HepG2 (cell line): Measurements from ENCODE around the gene FAM219A. TPM values are rescaled to one million over a fixed set of nuclear protein-coding genes. Genes with fewer than 3 reads are reported as not detected.
A peak's percentile ranks its signal among the peaks of the same experiment; 100 is the strongest.

Experiments
- ATAC-seq: fragments of 200-7000 bp; cut with Tn5 transposase; 3 replicates; pipeline ENCODE4 v1.9.1; 2020; ENCODE audit warnings: mild to moderate bottlenecking, moderate library complexity
- BruUV-seq: library from RNA; stranded (reverse); fragments of 400-500 nt; replicated peaks from 2 replicates; lab custom pipeline; 2021; lab: Mats Ljungman, UMichigan
- CTCF ChIA-PET: fragments of 300-600 bp; formaldehyde crosslinking; extraction: SDS; loops from one replicate; lab custom pipeline; 2021; ENCODE audit warnings: low total read pairs, inconsistent platforms, low intra/inter-chr PET ratio; lab: Yijun Ruan, JAX
- POLR2A ChIA-PET: fragments of 350-600 bp; sonication (Branson Sonifier 250); formaldehyde crosslinking; loops from one replicate; lab custom pipeline; 2020; ENCODE audit warnings: antibody characterized with exemption, inconsistent platforms; lab: Yijun Ruan, JAX
- DNase-seq: peaks from one replicate; pipeline ENCODE4 v3.0.0-alpha.2; 2015; ENCODE audit warnings: low spot score
- FAIRE-seq: peaks from 3 replicates; lab custom pipeline; 2011; peaks lifted over from hg19 to GRCh38; lab: Jason Lieb, UNC
- H2AFZ ChIP-seq: one replicate; pipeline ENCODE4 v1.6.1; 2011; ENCODE audit warnings: low read length, inconsistent platforms
- H3K27ac ChIP-seq: fragments of 300-600 bp; 3 replicates; pipeline ENCODE4 v1.8.0; 2011; ENCODE audit warnings: mixed run types, mild to moderate bottlenecking, mixed read lengths, low read length, inconsistent platforms; ENCODE audit not compliant: insufficient read depth; ENCODE audit errors: extremely low read length
- H3K27me3 ChIP-seq, 2 experiments: fragments of 200-600 bp in 1 of 2; 2 replicates in 1 of 2; 3 replicates in 1 of 2; pipeline versions ENCODE4 v1.6.0 to v1.8.0; 2011; ENCODE audit warnings: low read length in 2 of 2, mild to moderate bottlenecking in 2 of 2, moderate library complexity in 2 of 2, inconsistent platforms in 1 of 2; ENCODE audit not compliant: insufficient read depth in 2 of 2, control insufficient read depth in 1 of 2
- H3K36me3 ChIP-seq, 2 experiments: fragments of 200-600 bp in 1 of 2; replicated peaks in 1 of 2; 2 replicates in 1 of 2; 3 replicates in 1 of 2; pipeline versions ENCODE4 v1.5.1 to v1.8.0; 2011; ENCODE audit warnings: low read length in 2 of 2, inconsistent platforms in 1 of 2; ENCODE audit not compliant: insufficient read depth in 2 of 2, control insufficient read depth in 1 of 2
- H3K4me1 ChIP-seq: 2 replicates; pipeline ENCODE4 v1.5.1; 2012; ENCODE audit warnings: low read length, inconsistent platforms; ENCODE audit not compliant: insufficient read depth
- H3K4me2 ChIP-seq: 2 replicates; pipeline ENCODE4 v1.6.0; 2011; ENCODE audit warnings: low read depth, low read length, inconsistent platforms
- H3K4me3 ChIP-seq, 3 experiments: fragments of 200-600 bp in 1 of 3; sonication (generic), shearing (Covaris generic) in 1 of 3; replicated peaks in 1 of 3; 2 replicates each; pipeline ENCODE4 v1.5.1; 2011 to 2016; ENCODE audit warnings: low read length in 3 of 3, inconsistent platforms in 2 of 3, low read depth in 2 of 3, mild to moderate bottlenecking in 2 of 3, control low read depth in 1 of 3, mixed read lengths in 1 of 3; ENCODE audit not compliant: insufficient read depth in 1 of 3
- H3K79me2 ChIP-seq: one replicate; pipeline ENCODE4 v1.6.1; 2011; ENCODE audit warnings: low read length, inconsistent platforms; ENCODE audit not compliant: insufficient read depth
- H3K9ac ChIP-seq: 2 replicates; pipeline ENCODE4 v1.6.0; 2011; ENCODE audit warnings: mild to moderate bottlenecking, low read depth, low read length, inconsistent platforms; ENCODE audit not compliant: insufficient read depth
- H3K9me3 ChIP-seq: 2 replicates; pipeline ENCODE4 v1.5.1; 2012; ENCODE audit warnings: mild to moderate bottlenecking, low read length
- H4K20me1 ChIP-seq: 2 replicates; pipeline ENCODE4 v1.6.0; 2011; ENCODE audit warnings: inconsistent platforms, mild to moderate bottlenecking, low read length, moderate library complexity; ENCODE audit not compliant: insufficient read depth
- CHCHD3 ChIP-seq: sonication (generic); formaldehyde crosslinking; IDR thresholded peaks from 2 replicates; pipeline ENCODE4 v1.8.0; 2022; ENCODE audit warnings: mild to moderate bottlenecking, missing genetic modification reagents, moderate library complexity
- GATAD2A ChIP-seq: IDR thresholded peaks from 2 replicates; pipeline ENCODE4 v1.6.1; 2016
- KAT7 ChIP-seq: IDR thresholded peaks from 2 replicates; pipeline ENCODE4 v1.6.1; 2018; ENCODE audit warnings: borderline replicate concordance, missing compliant biosample characterization
- KMT2A ChIP-seq: sonication (generic); formaldehyde crosslinking; IDR thresholded peaks from 2 replicates; pipeline ENCODE4 v1.4.0; 2020; ENCODE audit warnings: missing genetic modification reagents
- MTF2 ChIP-seq: sonication (generic); formaldehyde crosslinking; IDR thresholded peaks from 2 replicates; pipeline ENCODE4 v1.5.0; 2020; ENCODE audit warnings: missing genetic modification reagents, borderline replicate concordance
- PHF8 ChIP-seq: sonication (generic); formaldehyde crosslinking; IDR thresholded peaks from 2 replicates; pipeline ENCODE4 v1.5.0; 2020; ENCODE audit warnings: missing genetic modification reagents
- POLR2A ChIP-seq, 2 experiments: IDR thresholded peaks; 2 replicates each; pipeline ENCODE4 v1.6.1; 2011; ENCODE audit warnings: low read depth in 2 of 2, low read length in 2 of 2, mild to moderate bottlenecking in 1 of 2, moderate library complexity in 1 of 2; ENCODE audit not compliant: insufficient read depth in 1 of 2
- RBFOX2 ChIP-seq: fragments of 200-400 bp; formaldehyde crosslinking; IDR thresholded peaks from 2 replicates; pipeline ENCODE4 v1.6.1; 2017; ENCODE audit warnings: low read depth, mild to moderate bottlenecking, low read length
- SAFB2 ChIP-seq: sonication (generic); formaldehyde crosslinking; IDR thresholded peaks from 2 replicates; pipeline ENCODE4 v1.5.1; 2020; ENCODE audit warnings: missing genetic modification reagents, low read depth, mild to moderate bottlenecking, borderline replicate concordance
- SIX1 ChIP-seq: sonication (generic); formaldehyde crosslinking; IDR thresholded peaks from 2 replicates; pipeline ENCODE4 v1.4.0; 2020; ENCODE audit warnings: missing genetic modification reagents, borderline replicate concordance
- SKI ChIP-seq: fragments of 450-650 bp; IDR thresholded peaks from one replicate; pipeline ENCODE4 v1.6.1; 2018; ENCODE audit warnings: mild to moderate bottlenecking; ENCODE audit not compliant: partially characterized antibody
- SUZ12 ChIP-seq: fragments of 150-350 bp; IDR thresholded peaks from 2 replicates; pipeline ENCODE4 v1.6.1; 2014; ENCODE audit warnings: low read depth, low read length
- ZFP36 ChIP-seq: fragments of 150-350 bp; IDR thresholded peaks from 2 replicates; pipeline ENCODE4 v1.6.1; 2018; ENCODE audit warnings: borderline replicate concordance, low read length, low read depth; ENCODE audit not compliant: partially characterized antibody
- ZNF274 ChIP-seq: sonication (generic); formaldehyde crosslinking; IDR thresholded peaks from 2 replicates; pipeline ENCODE4 v1.5.1; 2020; ENCODE audit warnings: mild to moderate bottlenecking, missing genetic modification reagents
- ZNF34 ChIP-seq: sonication (generic); formaldehyde crosslinking; IDR thresholded peaks from 2 replicates; pipeline ENCODE4 v1.4.0; 2020; ENCODE audit warnings: mild to moderate bottlenecking, missing genetic modification reagents, borderline replicate concordance
- ZNF558 ChIP-seq: sonication (generic); formaldehyde crosslinking; IDR thresholded peaks from 2 replicates; pipeline ENCODE4 v1.9.0; 2022; ENCODE audit warnings: mild to moderate bottlenecking, missing genetic modification reagents, borderline replicate concordance
- ZNF839 ChIP-seq: sonication (generic); formaldehyde crosslinking; IDR thresholded peaks from 2 replicates; pipeline ENCODE4 v1.4.0; 2020; ENCODE audit warnings: missing genetic modification reagents, mild to moderate bottlenecking, borderline replicate concordance
- WGBS: methylation state at CpG from one replicate; pipeline ENCODE4 v1.1.6; 2017; ENCODE audit warnings: low lambda C conversion rate; 5-methylcytosine and 5-hydroxymethylcytosine counted together
- in situ Hi-C: cut with HindIII; loops from 2 replicates; pipeline ENCODE4 v1.10.0; 2017; ENCODE audit warnings: low pct_unique_long_range_greater_than_20kb; ENCODE audit not compliant: extremely low pct_ligation_motif_present
- intact Hi-C: fragments of 100-400 bp; cut with micrococcal nuclease; formaldehyde crosslinking; loops from one replicate; pipeline ENCODE4 v1.10.0; 2022; ENCODE audit not compliant: unreplicated experiment
- polyA plus RNA-seq, 8 experiments: library from polyadenylated mRNA; depleted of rRNA in 3 of 8; stranded (reverse) in 7 of 8; unstranded in 1 of 8; fragments of >200 nt; fragmentation: Illumina TruSeq in 4 of 8; extraction: Trizol in 4 of 8; gene quantifications; 2 replicates each; pipeline versions ENCODE4 v1.2.1 to v1.2.3, GENCODE V29; 2011 to 2016; ENCODE audit warnings: low read depth in 4 of 8, missing spikeins in 1 of 8, mixed read lengths in 1 of 8; ENCODE audit not compliant: insufficient read depth in 1 of 8
- total RNA-seq, 5 experiments: library from RNA; depleted of rRNA; stranded (reverse); fragments of >200 nt; fragmentation: Illumina TruSeq; extraction: Trizol; gene quantifications; 2 replicates each; pipeline ENCODE4 v1.2.3, GENCODE V29; 2016; ENCODE audit warnings: low read depth in 1 of 5
- TF ChIP-seq, protein P1 (sequence below): IDR thresholded peaks from 2 replicates; pipeline ENCODE4 v1.6.1; 2018; ENCODE audit warnings: missing genetic modification reagents, mild to moderate bottlenecking, missing compliant biosample characterization
- TF ChIP-seq, protein P2 (sequence below): IDR thresholded peaks from 2 replicates; pipeline ENCODE4 v1.6.1; 2012; ENCODE audit warnings: low read length, improper control_type of control experiment

FAM219A gene
- total and polyA plus RNA-seq, 2 of the 13 experiments (the other 11 are each of a cell fraction or from before 2014, with no cell fraction given) = 3.9 to 6.4 TPM

DNA sequence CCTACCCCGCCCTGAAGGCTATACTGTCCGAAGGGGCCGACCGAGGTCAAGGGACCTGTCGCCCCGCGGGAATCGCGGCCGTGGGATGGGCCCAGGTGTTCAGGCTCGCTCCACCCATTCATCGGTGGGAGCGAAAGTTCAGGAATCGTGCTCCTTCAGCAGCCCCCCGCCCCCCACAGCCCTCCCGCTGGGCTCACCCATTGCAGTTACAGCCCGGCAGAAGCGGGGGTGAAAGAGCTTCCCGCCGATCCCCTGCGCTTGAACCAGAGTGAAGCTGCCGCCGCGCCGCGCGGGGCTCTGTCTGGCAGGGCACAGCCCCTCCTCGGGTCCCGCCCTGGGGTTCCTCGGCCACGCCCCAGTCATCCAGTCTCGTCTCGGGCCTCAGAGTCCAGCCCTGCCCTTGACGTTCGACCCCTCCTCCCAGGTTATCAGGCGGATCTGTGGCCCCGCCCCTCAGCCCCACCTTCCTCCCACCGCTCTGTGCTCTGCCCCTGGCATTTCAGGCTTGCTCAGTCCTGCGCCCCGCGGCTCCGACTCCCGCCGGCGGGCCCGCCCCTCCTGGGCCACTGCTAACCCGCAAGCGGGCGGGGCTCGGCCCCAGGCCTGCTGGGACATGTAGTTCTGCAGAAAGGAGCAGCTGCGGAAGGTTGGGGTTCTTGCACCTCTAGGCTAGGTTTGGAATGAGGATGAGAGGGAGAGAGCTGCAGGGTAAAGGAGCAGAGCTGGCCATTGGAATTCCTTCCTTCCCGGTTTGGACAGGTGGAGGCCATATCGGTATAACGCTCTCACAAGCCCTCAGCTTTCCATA lies 81.6 kb downstream of the FAM219A start, which contains the start of gene MYORG:
Gene MYORG, minus strand, starts transcription at position 303 of the 808 bp plus-strand sequence. CDS start 3,955 bp downstream, outside the sequence.
- ChIA-PET CTCF (interaction anchor here (7.2 kb wide), 1 partner anchor 45 kb away, joined by 143 read pairs; the partner anchor contains the start of genes KIF24 and NUDT2), POLR2A (interaction anchor here (1.0 to 9.2 kb wide), 12 partner anchors 10 to 261 kb away, joined by 4 to 162 read pairs (median 7); partner anchors contain the start of gene SIGMAR1)
- Histone ChIP-seq H3K27ac (peak within 1 kb of the TSS; percentile 85), H3K4me1 (peaks cover 61% of the 10 kb centered on the region), H4K20me1 (no peaks in the 10 kb centered on the region), H3K9me3 (no peaks in the 10 kb centered on the region), H2AFZ (peak within 1 kb of the TSS; percentile 62), H3K9ac (peak within 1 kb of the TSS; percentile 68), H3K27me3 (no peaks in the 10 kb centered on the region; a peak in 1 of 5 replicates), H3K4me3 (peak within 1 kb of the TSS; percentile 73 to 90 (median 79)), H3K79me2 (peaks cover 22% of the 10 kb centered on the region), H3K36me3 (peaks cover 3 to 7% of the 10 kb centered on the region in 2 experiments; a peak in 2 of 5 replicates), H3K4me2 (peak within 1 kb of the TSS; percentile 99)
- DNase-seq (peak; percentile 95), ATAC-seq (peak; percentile 71), FAIRE-seq (peak; percentile 91)
- no TSS peak for BruUV-seq
- WGBS = 0% methylated on average over 24 of the region's 54 CpGs
- intact Hi-C loops = loop anchor here (1.0 to 5.0 kb wide), 2 partner anchors 24 to 124 kb away; no protein-coding TSS in a partner anchor
- in situ Hi-C loops = loop anchor here (5.0 kb wide), 1 partner anchor 44 kb away; no protein-coding TSS in a partner anchor
- no peak; the same call in 1 of the 2 replicates for TF ChIP-seq KMT2A (CRISPR knock-in tag)
- TF ChIP-seq SAFB2 (CRISPR knock-in tag) = no peak
- peak; percentile 45; the same call in 1 of the 2 replicates for TF ChIP-seq GATAD2A (CRISPR knock-in tag)
- TF ChIP-seq PHF8 (CRISPR knock-in tag) = peak; percentile 53
- TF ChIP-seq SIX1 (CRISPR knock-in tag) = no peak
- TF ChIP-seq KAT7 = peak; percentile 66; the same call in 1 of the 2 replicates
- TF ChIP-seq, protein P1, sequence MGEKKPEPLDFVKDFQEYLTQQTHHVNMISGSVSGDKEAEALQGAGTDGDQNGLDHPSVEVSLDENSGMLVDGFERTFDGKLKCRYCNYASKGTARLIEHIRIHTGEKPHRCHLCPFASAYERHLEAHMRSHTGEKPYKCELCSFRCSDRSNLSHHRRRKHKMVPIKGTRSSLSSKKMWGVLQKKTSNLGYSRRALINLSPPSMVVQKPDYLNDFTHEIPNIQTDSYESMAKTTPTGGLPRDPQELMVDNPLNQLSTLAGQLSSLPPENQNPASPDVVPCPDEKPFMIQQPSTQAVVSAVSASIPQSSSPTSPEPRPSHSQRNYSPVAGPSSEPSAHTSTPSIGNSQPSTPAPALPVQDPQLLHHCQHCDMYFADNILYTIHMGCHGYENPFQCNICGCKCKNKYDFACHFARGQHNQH (CRISPR knock-in tag) = 0 out of 2 replicates have a peak, but pooled peaks have one; percentile 53
- TF ChIP-seq, protein P2, sequence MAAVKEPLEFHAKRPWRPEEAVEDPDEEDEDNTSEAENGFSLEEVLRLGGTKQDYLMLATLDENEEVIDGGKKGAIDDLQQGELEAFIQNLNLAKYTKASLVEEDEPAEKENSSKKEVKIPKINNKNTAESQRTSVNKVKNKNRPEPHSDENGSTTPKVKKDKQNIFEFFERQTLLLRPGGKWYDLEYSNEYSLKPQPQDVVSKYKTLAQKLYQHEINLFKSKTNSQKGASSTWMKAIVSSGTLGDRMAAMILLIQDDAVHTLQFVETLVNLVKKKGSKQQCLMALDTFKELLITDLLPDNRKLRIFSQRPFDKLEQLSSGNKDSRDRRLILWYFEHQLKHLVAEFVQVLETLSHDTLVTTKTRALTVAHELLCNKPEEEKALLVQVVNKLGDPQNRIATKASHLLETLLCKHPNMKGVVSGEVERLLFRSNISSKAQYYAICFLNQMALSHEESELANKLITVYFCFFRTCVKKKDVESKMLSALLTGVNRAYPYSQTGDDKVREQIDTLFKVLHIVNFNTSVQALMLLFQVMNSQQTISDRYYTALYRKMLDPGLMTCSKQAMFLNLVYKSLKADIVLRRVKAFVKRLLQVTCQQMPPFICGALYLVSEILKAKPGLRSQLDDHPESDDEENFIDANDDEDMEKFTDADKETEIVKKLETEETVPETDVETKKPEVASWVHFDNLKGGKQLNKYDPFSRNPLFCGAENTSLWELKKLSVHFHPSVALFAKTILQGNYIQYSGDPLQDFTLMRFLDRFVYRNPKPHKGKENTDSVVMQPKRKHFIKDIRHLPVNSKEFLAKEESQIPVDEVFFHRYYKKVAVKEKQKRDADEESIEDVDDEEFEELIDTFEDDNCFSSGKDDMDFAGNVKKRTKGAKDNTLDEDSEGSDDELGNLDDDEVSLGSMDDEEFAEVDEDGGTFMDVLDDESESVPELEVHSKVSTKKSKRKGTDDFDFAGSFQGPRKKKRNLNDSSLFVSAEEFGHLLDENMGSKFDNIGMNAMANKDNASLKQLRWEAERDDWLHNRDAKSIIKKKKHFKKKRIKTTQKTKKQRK = no peak
- TF ChIP-seq ZFP36 = no peak
- TF ChIP-seq SUZ12 = peak; percentile 67
- peak; percentile 92 for TF ChIP-seq SKI
- TF ChIP-seq ZNF34 (CRISPR knock-in tag) = 0 out of 2 replicates have a peak, but pooled peaks have one; percentile 34
- 0 out of 2 replicates have a peak, but pooled peaks have one; percentile 64 for TF ChIP-seq MTF2
- peak in 1 of 2 experiments; percentile 71; a peak in 2 of 4 replicates for TF ChIP-seq POLR2A (IDR thresholded peaks at IDR 0.05; ENCODE audit: insufficient read depth in 1 of 2, low read depth in 2 of 2, low read length in 2 of 2)
- peak; percentile 36; the same call in 1 of the 2 replicates for TF ChIP-seq ZNF274 (CRISPR knock-in tag)
- peak; percentile 94 for TF ChIP-seq RBFOX2
- TF ChIP-seq ZNF558 (CRISPR knock-in tag) = peak; percentile 82; the same call in 1 of the 2 replicates
- TF ChIP-seq ZNF839 (CRISPR knock-in tag) = no peak
- no peak for TF ChIP-seq CHCHD3 (CRISPR knock-in tag)
